Measurements from ENCODE around the gene NOVA2.
"Not testable (repeated sequence)": the region's sequence is repeated elsewhere in the genome, so short reads cannot be mapped to it uniquely, and the experiment has no call there.

The NOVA2 gene

GRCh38 chr19:45919678-45920077 is 54.0 kb downstream of the NOVA2 start:
- DNase-seq: no peak

- DNase-seq: no peak
Observed at GRCh38 chr19:45918721-45919120, 54.9 kb downstream of the NOVA2 start.

GRCh38 chr19:45917421-45918091 is 56.1 kb downstream of the NOVA2 start:
- no peak for DNase-seq

GRCh38 chr19:45913874-45914830 is 59.5 kb downstream of the NOVA2 start, which contains the start of gene NANOS2:
Gene NANOS2, minus strand, starts transcription at chr19:45914778. Its CDS starts 85 bp downstream, at chr19:45914693.
- DNase-seq: no peak

GRCh38 chr19:45911291-45911690 is 62.4 kb downstream of the NOVA2 start:
- no peak for DNase-seq

GRCh38 chr19:45908956-45909355 is 64.7 kb downstream of the NOVA2 start:
- no peak for DNase-seq

GRCh38 chr19:45906221-45906620 is 67.4 kb downstream of the NOVA2 start:
- DNase-seq: no peak

- DNase-seq: no peak
Observed at GRCh38 chr19:45905011-45905410, 68.7 kb downstream of the NOVA2 start.

- DNase-seq: peak; percentile 100
Observed at GRCh38 chr19:45902651-45903625, 70.7 kb downstream of the NOVA2 start.

- no peak for DNase-seq
Observed at GRCh38 chr19:45901912-45902650, 71.6 kb downstream of the NOVA2 start, which contains the start of gene MYPOP. Gene MYPOP, minus strand, starts transcription at chr19:45902613. Its CDS starts 840 bp downstream, at chr19:45901773.

GRCh38 chr19:45901432-45901911 is 72.2 kb downstream of the NOVA2 start:
- no peak for DNase-seq

- DNase-seq: no peak
Observed at GRCh38 chr19:45900738-45901431, 72.8 kb downstream of the NOVA2 start.

- DNase-seq: no peak
Observed at GRCh38 chr19:45899919-45900589, 73.6 kb downstream of the NOVA2 start.

- DNase-seq: no peak
Observed at GRCh38 chr19:45899253-45899652, 74.4 kb downstream of the NOVA2 start.

GRCh38 chr19:45897261-45897812 is 76.3 kb downstream of the NOVA2 start:
- DNase-seq: no peak

- DNase-seq: not testable (repeated sequence)
Observed at GRCh38 chr19:45895983-45896599, 77.6 kb downstream of the NOVA2 start.

- no peak for DNase-seq
Observed at GRCh38 chr19:45895519-45895972, 78.1 kb downstream of the NOVA2 start.

GRCh38 chr19:45890877-45891276 is 82.8 kb downstream of the NOVA2 start:
- no peak for DNase-seq

- no peak for DNase-seq
Observed at GRCh38 chr19:45889210-45889885, 84.3 kb downstream of the NOVA2 start.
